IMR-90 (cell line): Measurements from ENCODE around the gene ROBO1. TPM values are rescaled to one million over a fixed set of nuclear protein-coding genes. Genes with fewer than 3 reads are reported as not detected.

Experiments
- ATAC-seq: fragments of 200-7000 bp; cut with Tn5 transposase; 2 replicates; pipeline ENCODE4 v1.9.1; 2020; ENCODE audit warnings: low read depth, mild to moderate bottlenecking, moderate library complexity
- BruUV-seq: library from RNA; stranded (reverse); fragments of 400-500 nt; replicated peaks from 2 replicates; lab custom pipeline; 2021; lab: Mats Ljungman, UMichigan
- CTCF ChIA-PET: fragments of 300-600 bp; formaldehyde crosslinking; extraction: SDS; loops from one replicate; lab custom pipeline; 2021; ENCODE audit warnings: antibody characterized with exemption; lab: Yijun Ruan, JAX
- POLR2A ChIA-PET: fragments of 300-600 bp; sonication (Branson Sonifier 250); formaldehyde crosslinking; loops from one replicate; lab custom pipeline; 2022; ENCODE audit warnings: antibody characterized with exemption; ENCODE audit not compliant: unreplicated experiment; lab: Charles Lee
- DNase-seq: peaks from one replicate; pipeline ENCODE4 v3.0.0; 2013
- H2AFZ ChIP-seq: replicated peaks from 2 replicates; pipeline ENCODE3; 2013; ENCODE audit warnings: low read length, mild to moderate bottlenecking; ENCODE audit not compliant: poor library complexity
- H2AK5ac ChIP-seq: 2 replicates; pipeline ENCODE4 v1.6.1; 2013; ENCODE audit warnings: low read depth, low read length, inconsistent platforms
- H2AK9ac ChIP-seq: replicated peaks from 2 replicates; pipeline ENCODE3; 2013; ENCODE audit warnings: mild to moderate bottlenecking, low read depth, low read length, moderate library complexity; ENCODE audit not compliant: poor library complexity
- H2BK120ac ChIP-seq: 2 replicates; pipeline ENCODE4 v1.6.1; 2013; ENCODE audit warnings: low read depth, low read length, inconsistent platforms
- H2BK15ac ChIP-seq: 3 replicates; pipeline ENCODE4 v1.6.1; 2013; ENCODE audit warnings: low read depth, low read length, inconsistent platforms
- H2BK20ac ChIP-seq: 2 replicates; pipeline ENCODE4 v1.6.1; 2013; ENCODE audit warnings: low read depth, mild to moderate bottlenecking, inconsistent platforms, low read length, moderate library complexity
- H2BK5ac ChIP-seq: 2 replicates; pipeline ENCODE4 v1.6.1; 2013; ENCODE audit warnings: mild to moderate bottlenecking, low read depth, low read length, inconsistent platforms; ENCODE audit not compliant: poor library complexity, severe bottlenecking
- H3K14ac ChIP-seq: replicated peaks from 2 replicates; pipeline ENCODE4 v1.6.1; 2013; ENCODE audit warnings: low read depth, low read length, inconsistent platforms
- H3K18ac ChIP-seq: 2 replicates; pipeline ENCODE4 v1.6.1; 2013; ENCODE audit warnings: low read depth, low read length, control low read depth
- H3K23ac ChIP-seq: 2 replicates; pipeline ENCODE4 v1.6.1; 2013; ENCODE audit warnings: low read depth, low read length, inconsistent platforms
- H3K27ac ChIP-seq: 2 replicates; pipeline ENCODE4 v1.5.1; 2013; ENCODE audit warnings: mild to moderate bottlenecking, control low read depth, low read length; ENCODE audit not compliant: insufficient read depth
- H3K27me3 ChIP-seq: 2 replicates; pipeline ENCODE4 v1.6.1; 2013; ENCODE audit warnings: low read length; ENCODE audit not compliant: control insufficient read depth, insufficient read depth
- H3K36me3 ChIP-seq: 2 replicates; pipeline ENCODE4 v1.6.1; 2013; ENCODE audit warnings: low read length, mixed read lengths; ENCODE audit not compliant: control insufficient read depth, insufficient read depth
- H3K4ac ChIP-seq: 2 replicates; pipeline ENCODE4 v1.6.1; 2013; ENCODE audit warnings: low read depth, low read length, inconsistent platforms
- H3K4me1 ChIP-seq: 2 replicates; pipeline ENCODE4 v1.6.1; 2013; ENCODE audit warnings: low read length, mixed read lengths; ENCODE audit not compliant: control insufficient read depth, insufficient read depth
- H3K4me2 ChIP-seq: 2 replicates; pipeline ENCODE4 v1.6.1; 2013; ENCODE audit warnings: low read depth, mild to moderate bottlenecking, control low read depth, low read length, moderate library complexity
- H3K4me3 ChIP-seq: 2 replicates; pipeline ENCODE4 v1.5.1; 2013; ENCODE audit warnings: low read depth, mild to moderate bottlenecking, control low read depth, low read length, moderate library complexity; ENCODE audit not compliant: insufficient read depth
- H3K56ac ChIP-seq: 2 replicates; pipeline ENCODE4 v1.6.1; 2013; ENCODE audit warnings: low read length, inconsistent platforms; ENCODE audit not compliant: insufficient read depth; ENCODE audit errors: extremely low read depth
- H3K79me1 ChIP-seq, 2 experiments: 2 replicates each; pipeline ENCODE4 v1.6.1; 2013; ENCODE audit warnings: low read length in 2 of 2, inconsistent platforms in 1 of 2, low read depth in 1 of 2
- H3K9ac ChIP-seq: 2 replicates; pipeline ENCODE4 v1.6.1; 2013; ENCODE audit warnings: low read depth, low read length, control low read depth
- H3K9me1 ChIP-seq: 2 replicates; pipeline ENCODE4 v1.6.1; 2013; ENCODE audit warnings: low read length, inconsistent platforms; ENCODE audit not compliant: insufficient read depth
- H3K9me3 ChIP-seq: 2 replicates; pipeline ENCODE4 v1.6.1; 2013; ENCODE audit warnings: low read length; ENCODE audit not compliant: control insufficient read depth, insufficient read depth
- H4K20me1 ChIP-seq: 2 replicates; pipeline ENCODE4 v1.6.1; 2013; ENCODE audit warnings: low read length, inconsistent platforms; ENCODE audit not compliant: insufficient read depth
- H4K5ac ChIP-seq: 2 replicates; pipeline ENCODE4 v1.6.1; 2013; ENCODE audit warnings: mild to moderate bottlenecking, low read depth, low read length, control low read depth
- H4K8ac ChIP-seq, 2 experiments: 2 replicates each; pipeline ENCODE4 v1.6.1; 2013; ENCODE audit warnings: low read depth in 2 of 2, low read length in 2 of 2, control low read depth in 1 of 2, inconsistent platforms in 1 of 2
- H4K91ac ChIP-seq: 2 replicates; pipeline ENCODE4 v1.6.1; 2013; ENCODE audit warnings: low read depth, low read length, inconsistent platforms; ENCODE audit not compliant: insufficient read depth
- BHLHE40 ChIP-seq: fragments of 150-350 bp; IDR thresholded peaks from 2 replicates; pipeline ENCODE4 v1.6.1; 2016; ENCODE audit warnings: mild to moderate bottlenecking, low read depth, low read length
- NFE2L2 ChIP-seq: fragments of 150-350 bp; IDR thresholded peaks from 2 replicates; pipeline ENCODE4 v1.6.1; 2016; ENCODE audit warnings: low read depth, mild to moderate bottlenecking, low read length
- WGBS, 2 experiments: methylation state at CpG; one replicate each; pipeline versions ENCODE4 v1.1.5 to v1.1.7; 2013; ENCODE audit warnings: missing lambda C conversion rate in 2 of 2; ENCODE audit not compliant: insufficient read length in 1 of 2; ENCODE audit errors: extremely low coverage in 2 of 2; 5-methylcytosine and 5-hydroxymethylcytosine counted together
- dilution Hi-C: fragments of 300-500 bp; cut with HindIII; formaldehyde crosslinking; loops from one replicate; pipeline ENCODE4 v1.14.3; 2018; ENCODE audit warnings: low sequenced_read_pairs; ENCODE audit not compliant: unreplicated experiment
- in situ Hi-C: fragments of 300-500 bp; cut with MboI; formaldehyde crosslinking; loops from 3 replicates; pipeline ENCODE4 v1.14.3; 2019; ENCODE audit warnings: low sequenced_read_pairs, inconsistent platforms, mixed read lengths
- intact Hi-C: fragments of 100-400 bp; cut with micrococcal nuclease; formaldehyde crosslinking; loops from 2 replicates; pipeline ENCODE4 v1.10.0; 2022
- polyA plus RNA-seq, 3 experiments: library from polyadenylated mRNA; depleted of rRNA; stranded (reverse); fragments of >200 nt; gene quantifications; 2 replicates each; pipeline ENCODE4 v1.2.3, GENCODE V29; 2012; ENCODE audit warnings: low replicate concordance in 1 of 3
- total RNA-seq: library from RNA; depleted of rRNA; stranded (reverse); fragments of >200 nt; gene quantifications from 2 replicates; pipeline ENCODE4 v1.2.3, GENCODE V29; 2012

The ROBO1 gene
- total and polyA plus RNA-seq, 2 of the 4 experiments (the other 2 are of a cell fraction): 24.1 to 53.9 TPM

DNA sequence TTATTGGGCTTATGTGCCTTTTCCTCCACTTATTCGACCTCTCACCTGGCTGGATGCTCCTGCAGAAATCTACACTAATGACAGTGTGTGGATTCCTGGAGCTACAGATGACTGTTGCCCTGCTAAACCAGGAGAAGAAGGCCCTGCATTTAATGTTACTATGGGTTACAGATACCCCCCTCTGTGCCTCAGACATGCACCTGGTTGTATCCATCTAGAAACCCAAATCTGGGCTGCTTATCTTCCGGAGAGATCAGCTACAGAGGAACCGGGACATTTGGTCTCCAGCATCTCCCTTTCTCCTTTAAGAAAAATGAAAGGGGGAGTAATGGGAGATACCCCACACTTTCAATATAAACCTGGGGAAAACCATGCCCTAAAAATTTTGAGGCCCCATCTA lies 710.0 kb downstream of the ROBO1 start:
- no peak for DNase-seq
- no peak overlapping the region for H3K4ac ChIP-seq
- no peaks in the 10 kb centered on the region for H3K9me1 ChIP-seq
- no peak overlapping the region for H3K18ac ChIP-seq
- no peak overlapping the region for H3K4me3 ChIP-seq
- TF ChIP-seq BHLHE40 (no peak), NFE2L2 (no peak)
- no peak for ATAC-seq
- no peak overlapping the region for H3K56ac ChIP-seq
- H3K9me3 ChIP-seq: peaks cover 3% of the 10 kb centered on the region; the same call in 1 of the 2 replicates
- H4K5ac ChIP-seq: no peak overlapping the region
- H2AK5ac ChIP-seq: no peak overlapping the region
- no TSS peak for BruUV-seq
- H3K9ac ChIP-seq: no peak overlapping the region
- no peak overlapping the region for H2AFZ ChIP-seq
- no peaks in the 10 kb centered on the region; the same call in 1 of the 2 replicates for H3K27me3 ChIP-seq
- H2BK20ac ChIP-seq: no peak overlapping the region
- H4K91ac ChIP-seq: no peak overlapping the region
- H4K20me1 ChIP-seq: no peaks in the 10 kb centered on the region
- H2BK120ac ChIP-seq: no peak overlapping the region
- ChIA-PET POLR2A (no interaction called here), CTCF (no interaction called here)
- no peaks in the 10 kb centered on the region for H3K36me3 ChIP-seq
- no CpG with 5 or more reads among the region's 3 CpGs for WGBS, 2 experiments
- no peak overlapping the region for H2BK5ac ChIP-seq
- H2AK9ac ChIP-seq: no peak overlapping the region
- H2BK15ac ChIP-seq: no peak overlapping the region
- H3K23ac ChIP-seq: no peak overlapping the region
- H3K14ac ChIP-seq: no peak overlapping the region
- in situ Hi-C loops (no loop called here), intact Hi-C loops (no loop called here), dilution Hi-C loops (no loop called here)
- no peak overlapping the region for H3K4me2 ChIP-seq
- H3K4me1 ChIP-seq: no peaks in the 10 kb centered on the region
- no peak overlapping the region for H4K8ac ChIP-seq
- no peaks in the 10 kb centered on the region for H3K79me1 ChIP-seq
- no peak overlapping the region for H3K27ac ChIP-seq
